Activated CD8-positive, alpha-beta memory T cell treated with anti-CD3 and anti-CD28 coated beads for 4 hours (primary cell): Measurements from ENCODE around the gene ABCC11.
"Not testable (repeated sequence)": the region's sequence is repeated elsewhere in the genome, so short reads cannot be mapped to it uniquely, and the experiment has no call there.

ENCODE experiments used
- DNase-seq, 2 donors: peaks; one replicate each; pipeline ENCODE4 v3.0.0-alpha.2; 2020; ENCODE audit warnings: low read depth in 2 of 2

ABCC11 gene

DNA sequence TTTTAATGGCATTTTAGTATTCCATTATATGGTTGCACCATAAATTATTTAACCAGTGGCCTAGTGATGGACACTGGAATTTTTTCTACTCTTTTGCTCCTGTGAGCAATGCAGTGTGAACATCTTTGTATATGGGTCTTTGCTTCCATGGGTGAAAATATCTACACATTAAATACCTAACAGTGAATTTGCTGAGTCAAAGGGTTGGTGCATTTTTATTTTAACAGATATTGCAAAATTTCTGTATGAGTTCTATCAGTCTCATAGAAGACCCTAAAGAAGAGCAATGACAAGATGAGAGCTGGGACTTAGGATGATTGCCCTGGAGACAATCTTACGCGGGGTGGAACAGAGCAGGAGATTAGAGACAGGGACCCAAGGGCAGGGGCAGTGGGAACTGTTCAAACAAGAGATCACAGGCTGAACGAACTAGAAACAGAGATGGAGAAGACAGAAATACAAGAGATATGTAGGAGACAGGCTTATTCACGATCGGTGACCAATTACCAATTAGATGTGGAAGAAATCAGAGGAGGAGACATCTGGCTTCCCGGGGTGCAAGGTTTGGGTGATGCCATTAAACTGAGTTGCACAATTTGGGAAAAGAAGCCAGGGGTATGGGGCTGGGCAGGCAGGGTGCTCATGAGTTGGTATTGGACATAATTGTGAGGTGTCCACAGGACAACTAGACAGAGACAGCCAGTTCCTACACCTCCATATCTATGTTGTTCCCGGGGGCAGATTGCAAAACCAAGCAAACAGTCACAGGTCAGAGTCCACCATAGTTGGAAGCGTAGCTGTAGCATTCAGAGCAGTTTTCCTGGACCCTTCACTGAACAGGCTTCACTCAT lies 43.1 kb downstream of the ABCC11 start:
- no peak for DNase-seq

DNA sequence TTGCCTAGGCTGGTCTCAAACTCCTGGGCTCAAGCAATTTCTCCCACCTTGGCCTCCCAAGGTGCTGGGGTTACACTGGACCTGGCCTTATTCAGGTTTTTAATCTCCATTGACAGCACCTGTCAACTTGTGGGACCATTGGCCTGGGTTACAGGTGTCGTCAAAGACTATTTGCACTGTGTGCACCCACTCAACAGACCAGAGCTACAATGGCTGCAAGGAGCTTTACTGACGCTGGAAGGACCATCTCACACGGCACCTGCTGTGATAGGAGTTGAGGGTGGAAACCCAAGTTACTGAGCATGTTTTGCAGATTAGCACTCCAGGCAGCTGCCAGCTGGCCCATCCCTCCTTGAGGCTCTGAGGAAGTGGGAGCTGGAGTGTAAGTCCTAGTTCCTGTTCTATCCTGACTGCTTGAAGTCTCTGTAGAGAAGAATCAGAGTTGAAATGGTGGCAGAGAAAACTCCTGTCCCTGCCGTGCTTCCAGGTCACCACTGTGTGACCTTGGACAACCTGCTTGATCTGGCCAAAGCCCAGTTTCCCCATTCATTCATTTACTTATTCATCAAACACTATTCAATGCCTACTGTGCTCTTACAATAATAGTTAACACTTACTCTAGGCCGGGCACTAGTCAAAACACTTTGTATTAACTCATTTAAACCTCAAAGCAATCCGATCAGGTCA lies 45.7 kb downstream of the ABCC11 start:
- no peak for DNase-seq

DNA sequence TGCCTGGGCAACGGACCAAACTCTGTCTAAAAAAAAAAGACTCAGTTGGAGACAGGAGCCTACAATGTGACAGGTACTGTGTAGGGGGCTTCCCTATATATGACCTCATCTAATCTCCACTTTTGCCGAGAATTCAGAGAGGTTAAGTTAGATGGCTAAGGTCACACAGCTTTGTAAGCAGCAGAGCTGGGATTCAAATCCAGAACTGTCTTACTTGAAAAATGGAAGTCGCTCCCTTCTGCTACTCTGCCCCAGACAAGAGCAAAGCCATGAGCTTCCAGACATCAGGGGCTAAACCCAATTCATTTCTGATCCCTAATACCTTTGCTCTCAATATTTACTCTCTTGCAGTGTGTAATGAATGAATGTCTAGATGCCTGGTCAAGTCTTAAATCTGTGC lies 50.0 kb downstream of the ABCC11 start:
- no peak for DNase-seq

DNA sequence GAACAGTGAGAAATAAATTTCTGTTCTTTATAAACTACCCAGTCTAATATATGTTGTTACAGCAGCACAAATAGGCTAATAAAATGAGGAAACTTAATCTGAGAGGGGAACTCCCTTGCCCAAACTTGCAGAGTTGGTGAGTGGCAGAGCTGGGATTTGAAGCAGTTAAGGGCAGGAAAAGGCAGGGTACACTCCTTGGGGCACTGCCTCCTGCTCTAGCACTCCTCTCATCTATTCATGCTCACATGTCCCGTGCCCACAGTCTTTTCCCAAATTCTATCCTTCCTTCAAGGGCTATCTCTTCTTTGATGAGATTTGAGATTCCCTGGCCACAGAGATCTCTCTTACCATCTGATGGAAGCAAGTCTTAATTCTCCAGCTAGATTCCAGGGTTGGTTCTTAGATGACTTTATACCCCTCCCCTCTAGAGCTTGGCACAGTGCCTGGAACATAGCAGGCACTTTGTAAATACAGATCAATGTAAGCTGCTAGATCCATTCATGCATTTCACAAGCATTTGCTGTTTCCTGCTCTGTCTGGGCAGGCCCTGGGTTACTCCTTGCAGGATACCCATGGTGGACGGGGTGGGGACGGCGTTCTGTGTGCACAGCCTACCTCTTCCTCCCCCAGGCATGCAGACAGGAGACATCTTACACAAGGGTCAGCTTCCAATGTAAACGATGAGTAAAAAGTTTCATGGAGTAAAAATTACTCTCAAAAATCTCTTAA lies 52.3 kb downstream of the ABCC11 start:
- no peak for DNase-seq

DNA sequence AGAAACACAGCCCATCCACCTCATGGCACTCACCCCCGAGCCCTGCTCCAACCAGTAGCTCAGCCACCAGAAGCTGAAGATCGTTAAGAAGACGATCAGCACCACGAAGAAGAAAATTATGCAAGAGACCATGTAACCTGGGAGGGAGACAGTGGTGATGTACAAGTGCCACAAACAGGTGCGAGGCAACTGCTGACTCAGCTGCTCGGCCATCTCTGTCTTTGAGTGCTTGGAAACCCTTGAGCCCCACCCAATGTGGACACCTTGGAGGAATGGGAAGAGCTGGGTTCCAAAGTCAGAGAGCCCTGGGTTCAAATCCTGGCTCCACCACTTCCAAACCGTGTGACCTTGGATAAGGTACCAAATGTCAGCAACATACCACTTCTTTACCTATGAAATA lies 53.5 kb downstream of the ABCC11 start:
- no peak for DNase-seq

- DNase-seq: no peak
These were observed 58.8 kb downstream of the ABCC11 start for GRCh38 chr16:48188449-48189102.

DNA sequence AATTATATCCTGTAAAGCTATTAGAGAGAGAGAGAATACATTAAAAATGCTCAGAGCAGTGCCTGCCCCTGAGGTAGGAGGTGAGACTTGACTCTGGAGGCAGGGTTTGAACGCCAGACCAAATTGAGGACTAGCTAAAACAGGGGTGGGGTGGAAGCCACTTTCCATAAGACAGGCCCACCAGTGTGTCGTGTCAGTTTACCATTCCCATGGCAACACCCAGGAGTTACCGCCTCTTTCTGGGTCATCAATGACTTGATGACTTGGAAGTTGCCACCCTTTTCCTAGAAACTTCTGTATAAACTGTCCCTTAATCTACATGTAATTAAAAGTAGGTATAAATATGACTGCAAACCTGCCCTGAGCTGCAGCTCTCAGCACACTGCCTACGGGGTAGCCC lies 59.6 kb downstream of the ABCC11 start:
- no peak for DNase-seq

DNA sequence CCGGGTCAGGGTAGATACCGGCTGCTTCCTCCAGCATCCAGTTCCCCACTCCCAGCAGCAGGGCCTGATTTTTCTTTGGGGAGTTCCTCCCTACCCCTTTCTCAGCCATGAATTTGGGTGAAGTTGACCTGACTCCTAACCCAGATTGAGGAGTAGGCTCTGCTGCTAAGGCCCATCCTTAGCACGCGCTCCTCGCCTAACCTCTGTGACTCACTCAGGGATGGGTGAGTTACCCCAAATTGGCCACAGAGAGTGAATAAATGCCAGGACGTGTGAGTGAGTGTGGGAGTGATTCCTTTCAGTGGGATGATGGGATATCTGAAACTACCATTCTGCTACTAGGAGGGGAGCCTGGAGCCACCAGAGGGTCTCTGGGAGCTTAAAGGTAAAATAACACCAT lies 62.7 kb downstream of the ABCC11 start:
- DNase-seq: no peak

DNA sequence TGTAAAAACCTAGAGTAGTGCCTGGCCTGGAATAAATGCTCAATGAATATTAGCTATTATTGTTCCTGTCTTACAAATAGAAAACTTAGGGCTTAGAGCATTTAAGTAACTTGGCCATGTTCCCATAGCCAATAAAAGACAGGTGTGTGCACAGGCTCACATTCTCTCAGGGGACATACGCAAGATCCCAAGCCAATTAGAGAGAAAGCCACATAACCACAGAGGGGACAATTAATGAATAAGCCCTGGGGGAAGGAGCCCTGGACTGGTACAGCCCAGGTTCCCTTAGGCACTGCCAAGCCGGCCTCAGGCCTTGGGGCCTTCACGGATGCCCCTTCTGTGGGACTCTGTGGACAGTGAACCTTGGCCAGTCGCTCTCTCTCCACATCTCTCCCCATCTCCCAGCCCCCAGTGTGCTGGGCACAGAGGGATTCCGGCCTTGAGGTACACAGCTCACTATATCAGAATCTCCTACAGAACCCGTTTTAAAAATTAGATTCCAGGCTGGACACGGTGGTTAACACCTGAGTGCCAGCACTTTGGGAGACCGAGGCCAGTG lies 64.3 kb downstream of the ABCC11 start:
- no peak for DNase-seq

DNA sequence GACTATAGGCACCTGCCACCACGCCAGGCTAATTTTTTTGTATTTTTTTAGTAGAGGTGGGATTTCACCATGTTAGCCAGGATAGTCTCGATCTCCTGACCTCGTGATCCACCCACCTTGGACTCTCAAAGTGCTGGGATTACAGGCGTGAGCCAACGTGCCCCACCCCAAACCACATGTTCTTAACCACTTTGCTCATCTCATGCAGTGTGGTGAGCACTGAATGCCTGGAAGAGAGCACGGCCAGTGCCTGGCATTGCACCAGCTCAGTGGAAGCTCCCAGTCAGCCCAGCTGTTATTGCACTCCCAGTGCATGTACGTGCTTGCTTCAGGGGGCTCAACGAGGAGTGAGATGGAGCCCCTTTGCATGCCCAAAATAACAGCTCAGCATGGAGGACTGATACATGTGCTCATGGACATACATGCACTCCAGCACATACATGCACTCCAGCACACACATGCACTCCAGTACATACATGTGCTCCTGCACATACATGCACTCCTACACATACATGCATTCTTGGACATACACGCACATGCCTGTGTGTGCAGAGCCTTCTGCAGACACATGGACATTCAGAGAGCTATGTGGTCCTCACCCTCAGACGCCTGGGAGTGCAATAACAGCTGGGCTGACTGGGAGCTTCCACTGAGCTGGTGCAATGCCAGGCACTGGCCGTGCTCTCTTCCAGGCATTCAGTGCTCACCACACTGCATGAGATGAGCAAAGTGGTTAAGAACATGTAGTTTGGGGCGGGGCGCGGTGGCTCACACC lies 65.4 kb downstream of the ABCC11 start:
- DNase-seq: not testable (repeated sequence)

GRCh38 chr16:48180868-48181480 lies 66.4 kb downstream of the ABCC11 start:
- no peak for DNase-seq

DNA sequence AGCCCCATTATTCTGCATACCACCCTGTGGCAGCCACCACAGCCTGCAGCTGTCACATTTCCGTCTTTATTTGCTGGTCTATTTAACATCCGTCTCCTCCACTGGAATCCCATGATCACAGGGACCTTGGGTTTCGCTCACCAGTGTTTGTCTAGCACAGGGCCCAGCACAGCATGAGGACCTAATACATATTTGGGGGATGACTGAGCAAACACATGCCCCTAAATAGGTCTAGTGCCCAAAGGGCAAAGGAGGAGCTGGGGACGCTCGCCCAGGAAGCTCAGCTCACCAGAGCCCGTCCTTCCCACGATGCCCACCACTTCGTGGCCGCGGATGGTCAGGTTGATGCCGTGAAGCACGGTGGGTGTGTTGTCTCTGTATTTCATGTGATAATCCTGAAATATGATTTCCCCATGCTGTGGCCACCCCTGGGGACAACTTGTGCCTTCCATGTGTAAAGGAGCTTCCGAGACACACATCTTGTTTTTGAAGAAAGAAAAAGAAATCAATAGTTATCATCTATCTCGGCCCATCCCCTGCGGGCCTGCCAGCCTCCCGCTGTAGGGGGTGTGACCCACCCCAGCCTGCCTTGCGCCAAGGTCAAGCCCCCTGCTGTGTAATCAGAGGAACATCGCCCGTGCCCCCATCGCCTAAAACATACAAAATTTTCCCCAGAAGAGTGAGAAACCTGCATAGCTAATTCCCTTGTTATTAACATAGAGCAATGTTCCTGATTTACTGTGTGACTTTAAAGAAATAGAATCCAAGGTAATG lies 70.5 kb downstream of the ABCC11 start:
- DNase-seq: no peak

- DNase-seq: no peak
These were observed 73.5 kb downstream of the ABCC11 start for GRCh38 chr16:48173889-48174288.

GRCh38 chr16:48172682-48173081 lies 74.7 kb downstream of the ABCC11 start:
- no peak for DNase-seq

DNA sequence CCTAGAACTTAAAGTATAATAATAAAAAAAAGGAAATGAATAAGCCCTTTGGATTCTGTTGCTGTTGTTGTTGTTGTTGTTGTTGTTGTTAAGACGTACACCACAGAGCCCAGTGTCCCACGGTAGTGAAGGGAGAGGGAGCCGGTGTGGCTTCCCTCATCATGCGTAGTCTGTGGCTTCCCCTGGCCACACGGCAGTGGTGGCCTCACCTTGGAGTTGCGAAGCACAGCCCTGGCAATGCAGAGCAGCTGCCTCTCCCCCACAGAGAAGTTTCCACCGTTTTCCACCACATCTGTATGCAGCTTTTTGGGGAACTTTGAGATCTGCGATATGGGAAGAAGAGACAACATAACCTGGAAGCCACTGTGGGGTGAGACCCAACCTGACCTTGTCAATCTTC lies 77.4 kb downstream of the ABCC11 start:
- no peak for DNase-seq

GRCh38 chr16:48168075-48168474 lies 79.3 kb downstream of the ABCC11 start:
- no peak for DNase-seq

- DNase-seq: not testable (repeated sequence)
These were observed 80.7 kb downstream of the ABCC11 start for GRCh38 chr16:48166617-48167016.

DNA sequence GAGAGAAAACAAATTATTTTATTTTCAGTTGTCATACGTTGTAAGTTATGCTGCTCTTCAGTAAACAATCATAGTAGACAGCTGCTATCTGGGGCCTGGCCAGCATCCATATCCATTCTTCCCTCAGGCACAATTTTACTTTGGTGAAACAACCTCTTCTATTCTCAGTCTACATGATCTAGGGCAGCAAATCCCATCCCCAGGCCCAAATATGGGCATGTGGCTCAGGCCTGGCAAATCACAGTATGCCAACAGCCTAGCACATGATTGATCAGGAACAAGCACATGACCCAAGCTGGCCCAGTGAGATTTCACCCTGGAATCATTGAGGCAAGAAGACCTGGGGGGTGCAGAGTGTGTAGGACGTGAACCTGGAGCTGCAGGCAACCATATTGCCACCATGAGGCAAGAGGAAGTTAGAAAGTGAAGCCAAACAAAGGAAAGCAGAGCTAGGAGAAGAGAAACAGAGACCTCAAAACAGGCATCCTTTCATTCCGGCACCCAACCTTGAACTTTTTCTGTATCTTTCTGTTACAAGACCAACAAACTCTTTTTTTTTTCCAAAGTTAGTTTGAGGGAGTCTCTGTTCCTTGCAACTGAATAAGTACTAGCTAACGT lies 81.3 kb downstream of the ABCC11 start:
- no peak for DNase-seq
